NCI-H460 (cell line): Measurements from ENCODE around the gene TMEM94. TPM values are rescaled to one million over a fixed set of nuclear protein-coding genes. Genes with fewer than 3 reads are reported as not detected.
A peak's percentile ranks its signal among the peaks of the same experiment; 100 is the strongest.

Source experiments
- DNase-seq: peaks from one replicate; pipeline ENCODE4 v3.0.0-alpha.2; 2016; ENCODE audit warnings: low read depth; ENCODE audit errors: extremely low read depth
- total RNA-seq: library from RNA; depleted of rRNA; stranded (reverse); fragments of >200 nt; shearing (Covaris generic); gene quantifications from 2 replicates; pipeline ENCODE4 v1.2.3, GENCODE V29; 2014

Gene TMEM94
- total RNA-seq, 1 experiment from 2014 or later, result 49.8 TPM

GRCh38 chr17:75492555-75493168 is 36.2 kb downstream of the TMEM94 start:
- no peak for DNase-seq

GRCh38 chr17:75493476-75494129 is 37.2 kb downstream of the TMEM94 start:
- DNase-seq, result no peak

- DNase-seq, result no peak
These were observed 38.0 kb downstream of the TMEM94 start for GRCh38 chr17:75494326-75494877.

- no peak for DNase-seq
These were observed 39.6 kb downstream of the TMEM94 start for GRCh38 chr17:75496005-75496404.

- no peak for DNase-seq
These were observed 41.7 kb downstream of the TMEM94 start for GRCh38 chr17:75498039-75498725.

GRCh38 chr17:75498726-75499213 is 42.3 kb downstream of the TMEM94 start:
- DNase-seq, result no peak

GRCh38 chr17:75499313-75500022 is 43.0 kb downstream of the TMEM94 start:
- no peak for DNase-seq

GRCh38 chr17:75500419-75501216 is 44.2 kb downstream of the TMEM94 start:
- no peak for DNase-seq

- DNase-seq, result no peak
These were observed 45.1 kb downstream of the TMEM94 start for GRCh38 chr17:75501378-75502071.

- no peak for DNase-seq
These were observed 45.8 kb downstream of the TMEM94 start for GRCh38 chr17:75502072-75502720.

- no peak for DNase-seq
These were observed 46.4 kb downstream of the TMEM94 start for GRCh38 chr17:75502721-75503329.

GRCh38 chr17:75503337-75503950 is 47.0 kb downstream of the TMEM94 start:
- no peak for DNase-seq

- no peak for DNase-seq
These were observed 47.5 kb downstream of the TMEM94 start for GRCh38 chr17:75503976-75504346.

- DNase-seq, result peak; percentile 40
These were observed 48.1 kb downstream of the TMEM94 start for GRCh38 chr17:75504347-75505151.

- no peak for DNase-seq
These were observed 48.6 kb downstream of the TMEM94 start for GRCh38 chr17:75505152-75505409.

GRCh38 chr17:75505640-75506039 is 49.2 kb downstream of the TMEM94 start:
- no peak for DNase-seq

GRCh38 chr17:75506134-75506533 is 49.7 kb downstream of the TMEM94 start:
- no peak for DNase-seq

GRCh38 chr17:75506888-75507287 is 50.5 kb downstream of the TMEM94 start:
- no peak for DNase-seq
